ENCODE results near the gene PLAU. TPM values are rescaled to one million over a fixed set of nuclear protein-coding genes. Genes with fewer than 3 reads are reported as not detected.

PLAU gene
- total and polyA plus RNA-seq, 9 of the 15 experiments (the other 6 are each of a cell fraction or from before 2014, with no cell fraction given) = 2.1 to 16.9 (median 3.3) TPM

- 0 out of 2 replicates have a peak, but pooled peaks have one; percentile 0 for TF ChIP-seq ZBTB40 (IDR thresholded peaks at IDR 0.05)
- TF ChIP-seq ZBTB40 (CRISPR knock-in tag; IDR thresholded peaks at IDR 0.05) = no peak
- no peak for TF ChIP-seq JUND (IDR thresholded peaks at IDR 0.05; ENCODE audit: borderline replicate concordance, low read depth, low read length)
- no peak for TF ChIP-seq JUND (tag; IDR thresholded peaks at IDR 0.05; ENCODE audit: borderline replicate concordance, low read depth, low read length)
- TF ChIP-seq ZNF592 (IDR thresholded peaks at IDR 0.05) = peak; percentile 32; the same call in 1 of the 2 replicates
- no peak for TF ChIP-seq NR2C2 (CRISPR knock-in tag; IDR thresholded peaks at IDR 0.05)
- TF ChIP-seq NR2C2 (tag; IDR thresholded peaks at IDR 0.05) = peak; percentile 20; the same call in 1 of the 2 replicates
- TF ChIP-seq SMAD4 (CRISPR knock-in tag; conservative IDR thresholded peaks at IDR 0.05) = peak; percentile 13; the same call in 1 of the 2 replicates
- TF ChIP-seq NFE2 (IDR thresholded peaks at IDR 0.05; ENCODE audit: low read depth) = no peak
- no peak for TF ChIP-seq CBX3 (IDR thresholded peaks at IDR 0.05; ENCODE audit: borderline replicate concordance in 1 of 2, low read length in 2 of 2)
- 0 out of 2 replicates have a peak, but pooled peaks have one; percentile 14 for TF ChIP-seq FOSL1 (tag; conservative IDR thresholded peaks at IDR 0.05)
These were observed 21.7 kb downstream of the PLAU start (continued) for GRCh38 chr10:73932620-73933112.

All from K562 (cell line).